ENCODE measurements around the gene UBALD2.
A peak's percentile ranks its signal among the peaks of the same experiment; 100 is the strongest.
"Not testable (repeated sequence)": the region's sequence is repeated elsewhere in the genome, so short reads cannot be mapped to it uniquely, and the experiment has no call there.

The UBALD2 gene

DNA sequence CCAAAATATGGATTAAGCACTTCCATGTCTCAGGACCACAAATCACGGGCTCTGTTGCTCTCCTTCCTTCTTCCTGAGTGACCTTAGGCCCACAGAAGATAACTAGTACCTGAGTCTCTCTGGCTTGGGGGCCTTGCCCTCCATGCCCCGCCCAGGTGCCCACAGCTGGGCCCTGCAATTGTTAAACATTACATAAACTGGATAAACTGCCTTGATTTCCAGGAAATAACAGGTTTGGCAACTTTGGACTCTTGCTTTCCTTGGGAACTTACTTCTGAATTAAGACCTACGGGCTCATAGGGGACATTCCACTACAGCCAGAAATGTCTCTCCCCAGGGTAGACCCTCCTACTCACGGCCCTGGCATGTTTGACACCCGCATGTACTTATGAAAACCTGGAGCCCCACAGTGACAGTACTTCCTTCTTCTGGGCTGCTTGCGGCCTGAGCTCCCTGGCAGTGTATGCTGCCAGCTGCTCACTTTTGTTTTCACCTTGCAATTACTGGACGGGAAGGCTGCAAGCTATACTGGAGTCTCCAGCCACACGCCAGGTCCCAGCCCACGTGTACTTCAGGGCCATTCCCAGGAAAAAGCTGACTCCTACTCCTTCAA, 2.3 kb upstream of the UBALD2 start:
- peak; percentile 93 for FAIRE-seq

DNA sequence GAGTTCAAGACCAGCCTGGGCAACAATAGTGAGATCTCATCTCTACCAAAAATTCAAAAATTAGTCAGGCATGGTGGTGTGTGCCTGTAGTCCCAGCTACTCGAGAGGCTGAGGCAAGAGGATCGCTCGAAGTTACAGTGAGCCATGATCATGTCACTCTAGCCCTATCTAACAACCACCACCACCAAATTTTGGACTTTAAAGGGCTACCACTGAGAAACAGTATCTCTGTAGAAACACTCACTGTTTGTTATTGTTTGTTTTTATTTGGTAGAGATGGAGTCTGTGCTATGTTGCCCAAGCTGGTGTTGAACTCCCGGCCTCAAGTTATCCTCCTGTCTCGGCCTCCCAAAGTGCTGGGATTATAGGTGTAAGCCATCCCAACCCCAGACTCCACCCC, 1.3 kb upstream of the UBALD2 start:
- no peak for DNase-seq (ENCODE audit: insufficient read length, low spot score)
- no peak for FAIRE-seq

More for the DNA sequence above, 2.3 kb upstream of the UBALD2 start:
- no peak for DNase-seq (ENCODE audit: insufficient read length, low spot score)

DNA sequence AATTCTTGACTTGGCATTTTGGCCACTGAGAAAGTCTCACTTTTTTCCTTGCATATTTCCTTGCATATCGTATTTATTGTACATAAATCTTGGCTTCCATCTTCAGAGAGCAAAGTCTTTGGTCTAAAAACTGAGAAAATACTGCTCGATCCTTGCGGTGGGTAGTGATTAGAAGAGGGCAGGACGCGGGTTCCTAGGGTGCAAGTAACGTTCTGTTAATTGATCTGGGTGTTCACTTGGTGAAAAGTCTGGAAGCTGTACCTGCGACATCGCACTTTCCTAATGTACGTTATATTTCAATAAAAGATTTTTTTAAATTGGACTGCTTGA, 758 bp upstream of the UBALD2 start:
- FAIRE-seq (no peak), DNase-seq (ENCODE audit: insufficient read length, low spot score) (no peak)

DNA sequence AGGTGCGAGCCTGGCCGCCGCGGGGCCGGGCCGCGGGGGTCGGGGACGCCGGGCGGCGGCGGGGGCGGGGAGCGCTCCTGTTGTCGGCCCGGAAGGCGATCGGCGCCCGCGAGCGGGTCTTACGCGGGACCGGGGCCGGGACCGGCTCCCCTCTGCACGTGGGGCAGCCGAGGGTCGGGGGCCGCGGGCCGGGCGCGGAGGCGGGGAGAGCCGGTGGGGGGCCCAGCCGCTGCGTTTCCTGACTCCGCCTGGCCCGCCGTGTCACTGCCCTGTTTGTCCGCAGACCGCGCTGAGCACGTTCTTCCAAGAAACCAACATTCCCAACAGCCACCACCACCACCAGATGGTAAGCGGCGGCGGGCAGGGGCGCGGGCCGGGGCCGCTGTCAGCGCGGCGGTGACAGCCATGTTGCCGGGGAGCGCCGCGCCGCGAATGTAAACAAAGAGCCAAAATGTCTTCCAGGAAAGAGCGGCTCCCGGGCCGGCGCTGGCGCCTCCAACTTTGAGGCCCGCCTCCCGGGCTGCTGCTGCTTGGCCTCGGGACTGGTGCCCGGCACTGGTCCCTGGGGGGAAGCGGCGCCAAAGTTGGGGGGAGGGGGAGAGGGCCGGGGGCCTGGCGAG, 586 bp downstream of the UBALD2 start:
- FAIRE-seq (no peak), DNase-seq (ENCODE audit: insufficient read length, low spot score) (no peak)

GRCh38 chr17:76266244-76266938, 1.2 kb downstream of the UBALD2 start:
- FAIRE-seq (peak; percentile 68), DNase-seq (ENCODE audit: insufficient read length, low spot score) (no peak)

GRCh38 chr17:76267051-76267576, 2.0 kb downstream of the UBALD2 start:
- FAIRE-seq (peak; percentile 55), DNase-seq (ENCODE audit: insufficient read length, low spot score) (no peak)

DNA sequence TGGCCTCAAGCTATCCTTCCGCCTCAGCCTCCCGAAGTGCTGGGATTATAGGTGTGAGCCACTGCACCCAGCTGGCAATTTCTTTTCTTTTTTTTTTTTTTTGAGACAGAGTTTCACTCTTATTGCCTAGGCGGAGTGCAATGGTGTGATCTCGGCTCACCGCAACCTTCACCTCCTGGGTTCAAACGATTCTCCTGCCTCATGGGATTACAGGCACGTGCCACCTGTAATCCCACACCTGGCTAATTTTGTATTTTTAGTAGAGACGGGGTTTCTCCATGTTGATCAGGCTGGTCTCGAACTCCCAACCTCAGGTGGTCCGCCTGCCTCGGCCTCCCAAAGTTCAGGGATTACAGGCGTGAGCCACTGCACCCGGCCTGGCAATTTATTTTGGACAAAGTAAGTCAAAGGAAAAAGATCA, 2.4 kb downstream of the UBALD2 start:
- not testable (repeated sequence) for DNase-seq (ENCODE audit: insufficient read length, low spot score); FAIRE-seq

- FAIRE-seq (peak; percentile 89), DNase-seq (ENCODE audit: insufficient read length, low spot score) (no peak)
These were observed 3.0 kb downstream of the UBALD2 start for GRCh38 chr17:76268015-76268749.

DNA sequence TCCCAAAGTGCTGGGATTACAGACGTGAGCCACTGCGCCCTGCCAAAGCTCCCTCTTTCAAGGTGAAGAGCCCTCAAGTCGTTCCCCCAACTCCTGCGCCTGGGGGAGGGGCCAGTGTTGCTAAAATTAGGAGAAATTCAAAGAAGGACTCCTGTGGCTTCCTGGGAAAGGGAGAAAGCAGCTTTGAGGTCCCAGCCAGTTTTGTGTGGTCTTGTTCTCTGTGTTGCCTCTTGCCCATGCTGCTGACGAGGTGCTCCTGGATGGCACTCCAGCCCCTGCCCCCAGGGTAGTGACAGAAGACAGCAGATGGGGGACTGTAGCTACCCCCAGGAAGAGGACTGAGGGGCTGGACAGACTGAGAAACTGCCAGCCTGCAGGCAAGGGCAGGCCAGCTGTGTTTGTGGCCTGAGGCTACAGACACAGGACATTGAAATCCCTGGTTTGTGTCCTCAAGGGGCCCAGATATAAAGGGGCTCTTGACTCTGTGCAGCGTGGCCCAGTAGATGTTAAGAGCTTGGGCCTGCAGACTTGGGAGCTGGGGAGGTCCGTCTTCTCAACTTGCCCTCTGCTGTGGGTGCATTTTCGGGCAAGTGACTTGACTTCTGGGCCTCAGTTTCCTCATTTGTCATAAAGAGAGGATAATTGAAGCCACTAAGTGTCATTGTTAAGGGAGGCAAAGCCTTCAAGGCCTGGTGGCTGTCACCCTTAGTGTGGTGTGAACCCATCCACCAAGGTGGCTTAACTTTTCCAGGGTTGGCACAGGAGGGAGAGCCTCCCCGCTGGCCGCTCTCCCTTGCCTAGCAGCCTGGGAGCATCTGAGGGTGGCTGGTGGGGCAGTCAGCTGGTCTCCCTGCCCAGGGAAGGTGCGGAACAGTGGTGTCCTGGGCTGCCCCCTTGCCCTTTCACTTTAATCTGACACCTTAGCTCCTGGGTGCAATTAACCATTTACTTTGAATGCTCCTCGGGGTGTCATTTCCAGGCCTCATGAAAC, 4.1 kb downstream of the UBALD2 start:
- peak; percentile 85 for FAIRE-seq
- DNase-seq (ENCODE audit: insufficient read length, low spot score) = no peak

GRCh38 chr17:76270127-76270592, 5.0 kb downstream of the UBALD2 start:
- DNase-seq (ENCODE audit: insufficient read length, low spot score) (no peak), FAIRE-seq (no peak)

DNA sequence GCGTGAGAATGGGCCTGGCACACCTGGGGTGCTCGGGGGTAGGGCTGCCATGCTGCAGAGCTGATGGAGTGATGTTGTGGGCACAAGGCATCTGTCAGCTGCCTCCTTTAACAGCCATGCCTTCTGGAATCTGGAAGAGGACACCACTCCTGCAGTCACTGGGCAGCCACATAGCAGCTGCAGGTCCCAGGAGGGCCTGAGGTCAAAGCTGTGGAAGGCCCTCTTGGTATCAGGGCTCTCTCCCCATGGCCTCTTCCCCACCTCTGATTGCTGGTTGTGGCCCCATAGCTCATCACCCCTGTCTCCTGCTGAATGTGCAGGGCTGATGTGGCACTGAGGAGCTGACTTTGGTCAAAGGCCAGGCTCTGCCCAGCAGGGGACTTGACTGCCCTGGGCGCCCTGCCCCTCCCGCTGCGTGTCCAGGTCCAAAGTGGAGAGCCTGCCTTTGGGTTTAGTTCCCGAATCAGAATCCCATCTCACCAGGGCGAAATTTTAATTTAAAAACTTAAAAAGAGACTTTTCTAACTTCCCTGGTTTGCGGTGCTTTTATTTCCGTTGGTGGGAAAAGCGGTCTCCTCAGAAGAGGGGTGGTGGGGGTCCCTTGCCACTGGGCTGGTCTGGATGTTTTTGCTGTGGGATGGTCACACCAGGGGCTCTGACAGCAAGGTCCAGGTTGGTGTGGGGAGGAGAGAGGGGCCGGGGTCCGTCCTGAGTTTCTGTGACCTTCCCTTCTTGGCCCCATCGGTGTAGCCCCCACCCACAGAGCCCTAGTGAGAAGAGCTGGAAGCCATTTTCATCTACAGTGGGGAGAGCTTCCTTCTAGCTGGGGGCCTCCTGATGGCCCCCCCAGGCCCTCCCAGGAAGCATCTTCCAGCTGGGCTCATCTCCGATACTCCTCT, 5.9 kb downstream of the UBALD2 start:
- DNase-seq (ENCODE audit: insufficient read length, low spot score) (no peak), FAIRE-seq (peak; percentile 80)

DNA sequence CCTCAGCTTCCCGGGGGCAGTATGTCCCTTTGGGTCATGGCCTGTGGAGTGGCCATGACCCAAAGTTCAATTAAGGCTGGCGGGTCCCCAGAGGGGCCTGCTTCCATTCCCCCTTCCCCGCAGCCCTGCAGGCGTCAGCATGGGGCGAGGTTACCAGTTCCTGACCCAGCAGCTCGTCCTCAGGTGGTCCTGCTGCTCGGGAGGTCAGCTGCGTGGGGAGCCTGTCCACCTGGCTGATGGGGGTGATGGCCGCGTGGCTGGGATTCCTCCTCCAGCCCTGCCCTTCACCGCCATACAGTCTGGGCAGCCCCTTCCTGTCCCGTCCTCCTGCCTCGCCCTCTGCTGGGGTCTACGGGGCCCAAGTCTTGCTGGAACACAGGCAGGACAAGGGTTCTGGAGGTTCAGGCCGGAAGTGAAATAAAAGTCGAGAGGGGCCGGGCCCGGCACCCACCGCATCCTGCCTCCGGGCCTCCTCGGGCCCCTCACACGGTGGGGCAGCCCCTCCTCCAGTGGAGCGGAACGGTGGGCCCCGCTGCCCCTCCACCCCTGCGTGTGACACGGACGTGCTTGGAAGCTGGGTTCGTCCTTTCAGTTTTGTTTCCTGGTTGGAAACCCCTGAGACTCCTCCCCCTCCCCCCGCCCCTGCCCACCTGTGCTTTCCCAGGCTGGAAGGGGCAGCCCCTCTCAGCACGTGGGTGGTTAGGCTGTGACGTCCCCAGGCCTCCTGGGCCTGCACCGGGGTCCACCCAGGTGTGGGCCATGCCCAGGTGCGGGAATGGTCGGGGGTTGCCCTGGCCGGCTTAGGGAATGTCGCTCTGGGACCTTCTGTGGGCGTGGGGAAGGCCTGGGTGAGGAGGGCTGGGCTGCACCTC, 6.8 kb downstream of the UBALD2 start:
- FAIRE-seq (peak; percentile 98), DNase-seq (ENCODE audit: insufficient read length, low spot score) (peak; percentile 71)

DNA sequence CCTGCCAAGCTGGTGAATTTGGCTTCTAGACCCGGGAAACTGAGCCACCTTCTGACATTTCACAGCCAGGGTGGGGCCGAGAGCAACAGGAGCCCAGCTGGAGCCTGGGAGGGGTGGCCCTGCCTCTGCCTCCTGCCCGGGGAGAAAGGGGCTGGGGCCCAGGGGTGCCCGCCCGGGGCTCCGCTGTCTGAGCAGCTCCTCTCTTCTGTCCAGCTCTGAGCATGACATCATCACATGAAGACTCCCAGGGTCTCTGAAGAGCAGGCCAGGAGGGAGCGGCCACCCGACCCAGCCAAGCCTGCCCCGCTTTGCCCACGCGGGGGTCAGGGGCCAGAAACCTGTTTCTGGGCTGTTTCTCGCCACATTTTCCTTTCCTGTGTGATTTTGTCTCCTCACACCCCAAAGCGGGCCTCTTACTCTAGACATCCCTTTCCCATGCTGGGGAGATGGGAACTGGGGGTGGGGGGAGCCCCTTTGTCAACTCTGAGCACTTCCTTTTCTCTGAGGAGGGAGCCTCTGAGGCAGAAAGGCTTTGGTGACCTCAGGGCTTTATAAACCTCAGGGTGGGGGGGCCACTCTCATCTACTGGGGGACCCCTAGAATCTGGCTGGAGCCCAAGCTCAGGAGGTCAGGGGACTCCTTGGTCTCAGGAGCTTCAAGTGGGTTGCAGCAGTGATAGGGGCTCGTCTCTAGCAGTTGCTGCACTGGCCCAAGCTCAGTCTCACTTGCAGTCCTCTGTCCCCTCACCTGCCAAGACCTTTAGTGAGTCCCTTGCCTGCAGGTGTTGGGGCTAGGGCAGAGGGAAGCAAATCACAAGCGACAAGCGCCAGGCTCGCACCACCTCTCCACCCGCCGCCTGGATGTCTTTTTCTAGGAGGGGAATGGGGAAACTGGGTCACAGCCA, 7.6 kb downstream of the UBALD2 start:
- FAIRE-seq (peak; percentile 66), DNase-seq (ENCODE audit: insufficient read length, low spot score) (no peak)

DNA sequence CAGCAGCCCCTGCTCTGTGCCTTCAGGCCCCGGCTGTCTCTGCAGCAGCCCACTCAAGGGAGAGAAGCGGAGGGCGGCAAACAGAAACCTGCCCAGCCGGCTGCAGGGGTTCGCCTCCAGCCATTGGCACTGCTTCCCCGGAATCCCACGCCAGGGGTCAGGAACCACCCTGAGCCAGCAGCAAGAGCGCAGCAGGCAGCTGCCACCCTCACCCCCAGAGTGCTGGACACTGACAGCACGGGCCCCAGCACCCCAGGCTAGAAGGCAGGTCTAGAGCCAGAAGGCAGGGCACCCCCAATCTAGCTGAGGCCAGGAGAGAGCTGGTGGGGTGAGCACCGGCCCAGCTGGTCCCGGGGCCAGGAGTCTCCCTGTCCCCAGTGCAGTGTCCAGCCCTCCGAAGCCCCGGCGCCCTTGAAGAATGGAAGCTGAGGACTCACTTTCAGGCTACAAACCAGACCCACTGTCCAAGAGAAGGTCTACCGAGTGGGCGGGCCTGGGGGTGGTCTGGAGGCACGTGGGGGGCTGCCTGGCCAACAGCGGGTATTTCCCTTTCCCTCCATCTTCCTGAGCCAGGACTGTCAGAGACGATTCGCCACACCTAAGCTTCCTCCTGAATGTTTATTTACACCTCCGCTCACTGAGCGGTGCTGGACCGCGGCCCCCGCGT, 8.4 kb downstream of the UBALD2 start:
- DNase-seq (ENCODE audit: insufficient read length, low spot score) (no peak), FAIRE-seq (no peak)

- no peak for FAIRE-seq
- DNase-seq (ENCODE audit: insufficient read length, low spot score) = no peak
These were observed 9.2 kb downstream of the UBALD2 start for GRCh38 chr17:76274112-76274956.

Data from GM19239 (cell line).